ENCODE data around the gene NCOA3.

NCOA3 gene

DNA sequence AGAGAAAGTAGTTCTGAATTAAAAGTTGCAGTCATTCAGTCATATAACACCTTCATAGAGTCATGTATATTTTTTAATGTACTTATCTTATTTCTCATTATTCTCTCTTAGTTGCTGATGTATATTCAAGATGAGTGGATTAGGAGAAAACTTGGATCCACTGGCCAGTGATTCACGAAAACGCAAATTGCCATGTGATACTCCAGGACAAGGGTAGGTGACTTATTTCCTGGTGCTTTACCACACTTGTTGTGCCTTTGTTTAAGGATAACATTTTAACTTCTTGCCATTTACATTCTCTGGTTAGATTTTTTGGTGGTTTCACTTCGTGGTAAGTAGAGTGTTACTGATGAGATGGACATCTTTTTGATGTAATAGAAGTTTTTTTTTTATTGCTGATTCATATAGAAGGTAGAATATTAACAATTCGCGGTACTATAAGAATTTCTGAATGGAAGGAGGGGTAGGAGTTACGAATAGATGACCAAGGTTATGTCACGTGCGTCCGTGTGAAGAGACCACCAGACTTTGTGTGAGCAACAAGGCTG lies 120.5 kb downstream of the NCOA3 start:
- DNase-seq (ENCODE audit: low read depth), result no peak
- no peak overlapping the region for H3K4me3 ChIP-seq (ENCODE audit: low read depth, low read length)
- in situ Hi-C loops (cut with HindIII; ENCODE audit: low sequenced_read_pairs), result loop anchor here (25.0 kb wide), 1 partner anchor 260 kb away; the partner anchor contains the start of gene ZMYND8
- TF ChIP-seq, protein P1, sequence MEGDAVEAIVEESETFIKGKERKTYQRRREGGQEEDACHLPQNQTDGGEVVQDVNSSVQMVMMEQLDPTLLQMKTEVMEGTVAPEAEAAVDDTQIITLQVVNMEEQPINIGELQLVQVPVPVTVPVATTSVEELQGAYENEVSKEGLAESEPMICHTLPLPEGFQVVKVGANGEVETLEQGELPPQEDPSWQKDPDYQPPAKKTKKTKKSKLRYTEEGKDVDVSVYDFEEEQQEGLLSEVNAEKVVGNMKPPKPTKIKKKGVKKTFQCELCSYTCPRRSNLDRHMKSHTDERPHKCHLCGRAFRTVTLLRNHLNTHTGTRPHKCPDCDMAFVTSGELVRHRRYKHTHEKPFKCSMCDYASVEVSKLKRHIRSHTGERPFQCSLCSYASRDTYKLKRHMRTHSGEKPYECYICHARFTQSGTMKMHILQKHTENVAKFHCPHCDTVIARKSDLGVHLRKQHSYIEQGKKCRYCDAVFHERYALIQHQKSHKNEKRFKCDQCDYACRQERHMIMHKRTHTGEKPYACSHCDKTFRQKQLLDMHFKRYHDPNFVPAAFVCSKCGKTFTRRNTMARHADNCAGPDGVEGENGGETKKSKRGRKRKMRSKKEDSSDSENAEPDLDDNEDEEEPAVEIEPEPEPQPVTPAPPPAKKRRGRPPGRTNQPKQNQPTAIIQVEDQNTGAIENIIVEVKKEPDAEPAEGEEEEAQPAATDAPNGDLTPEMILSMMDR (IDR thresholded peaks at IDR 0.05; ENCODE audit: low read depth, low read length, missing control alignments), result no peak

GRCh38 chr20:47623206-47623605 lies 121.5 kb downstream of the NCOA3 start:
- in situ Hi-C loops (cut with HindIII; ENCODE audit: low sequenced_read_pairs), result loop anchor here (25.0 kb wide), 1 partner anchor 261 kb away; the partner anchor contains the start of gene ZMYND8
- TF ChIP-seq, protein P1 (IDR thresholded peaks at IDR 0.05; ENCODE audit: low read depth, low read length, missing control alignments), result no peak
- no peak overlapping the region for H3K4me3 ChIP-seq (ENCODE audit: low read depth, low read length)
- no peak for DNase-seq (ENCODE audit: low read depth)

- DNase-seq (ENCODE audit: low read depth), result no peak
- TF ChIP-seq, protein P1 (IDR thresholded peaks at IDR 0.05; ENCODE audit: low read depth, low read length, missing control alignments), result no peak
- H3K4me3 ChIP-seq (ENCODE audit: low read depth, low read length), result no peak overlapping the region
- in situ Hi-C loops (cut with HindIII; ENCODE audit: low sequenced_read_pairs), result no loop called here
These were observed 125.9 kb downstream of the NCOA3 start for GRCh38 chr20:47627540-47627939.

- no peak overlapping the region for H3K4me3 ChIP-seq (ENCODE audit: low read depth, low read length)
- DNase-seq (ENCODE audit: low read depth), result no peak
- in situ Hi-C loops (cut with HindIII; ENCODE audit: low sequenced_read_pairs), result no loop called here
- TF ChIP-seq, protein P1 (IDR thresholded peaks at IDR 0.05; ENCODE audit: low read depth, low read length, missing control alignments), result no peak
These were observed 128.2 kb downstream of the NCOA3 start for GRCh38 chr20:47629907-47630306.

DNA sequence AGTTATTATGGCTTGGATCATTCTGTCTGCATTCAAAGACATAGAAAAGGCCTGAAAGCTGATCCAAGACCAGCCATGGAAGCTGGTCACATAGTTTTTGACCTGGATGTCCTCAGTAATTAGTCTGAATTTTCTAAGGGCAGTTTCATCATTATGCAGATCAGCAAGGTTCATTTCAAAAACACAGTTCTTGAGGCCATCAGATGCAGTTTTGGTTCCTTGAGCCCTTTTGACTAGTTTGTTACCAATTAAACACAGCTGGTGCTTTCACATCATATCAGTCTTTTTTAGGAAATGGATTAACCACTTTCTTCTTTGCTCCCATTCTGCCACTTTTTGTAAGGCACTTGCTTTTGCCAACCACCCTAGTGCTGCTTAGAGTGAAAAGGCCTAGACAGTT lies 129.4 kb downstream of the NCOA3 start:
- DNase-seq (ENCODE audit: low read depth), result no peak
- in situ Hi-C loops (cut with HindIII; ENCODE audit: low sequenced_read_pairs), result no loop called here
- TF ChIP-seq, protein P1 (IDR thresholded peaks at IDR 0.05; ENCODE audit: low read depth, low read length, missing control alignments), result no peak
- no peak overlapping the region for H3K4me3 ChIP-seq (ENCODE audit: low read depth, low read length)

DNA sequence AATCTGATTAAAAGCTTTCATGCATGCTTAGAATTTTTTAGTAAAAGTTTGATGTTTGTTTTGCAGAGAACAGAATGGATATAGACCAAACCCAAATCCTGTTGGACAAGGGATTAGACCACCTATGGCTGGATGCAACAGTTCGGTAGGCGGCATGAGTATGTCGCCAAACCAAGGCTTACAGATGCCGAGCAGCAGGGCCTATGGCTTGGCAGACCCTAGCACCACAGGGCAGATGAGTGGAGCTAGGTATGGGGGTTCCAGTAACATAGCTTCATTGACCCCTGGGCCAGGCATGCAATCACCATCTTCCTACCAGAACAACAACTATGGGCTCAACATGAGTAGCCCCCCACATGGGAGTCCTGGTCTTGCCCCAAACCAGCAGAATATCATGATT lies 133.6 kb downstream of the NCOA3 start:
- no peak overlapping the region for H3K4me3 ChIP-seq (ENCODE audit: low read depth, low read length)
- in situ Hi-C loops (cut with HindIII; ENCODE audit: low sequenced_read_pairs), result no loop called here
- no peak for DNase-seq (ENCODE audit: low read depth)
- TF ChIP-seq, protein P1 (IDR thresholded peaks at IDR 0.05; ENCODE audit: low read depth, low read length, missing control alignments), result no peak
